Mesenchymal stem cell (in vitro differentiated cells and primary cell): ENCODE measurements around the gene CRKL.
"Not testable (repeated sequence)": the region's sequence is repeated elsewhere in the genome, so short reads cannot be mapped to it uniquely, and the experiment has no call there.

Source experiments
- DNase-seq: peaks from one replicate; pipeline ENCODE4 v3.0.0-alpha.2; 2013
- H2AFZ ChIP-seq: one replicate; pipeline ENCODE4 v1.6.1; 2013; ENCODE audit warnings: low read depth, mild to moderate bottlenecking, control low read depth, inconsistent platforms, low read length, moderate library complexity
- H2AK5ac ChIP-seq: 2 replicates; pipeline ENCODE4 v1.6.1; 2013; ENCODE audit warnings: low read length, moderate library complexity, mild to moderate bottlenecking, inconsistent platforms; ENCODE audit not compliant: severe bottlenecking
- H2BK120ac ChIP-seq: one replicate; pipeline ENCODE4 v1.6.1; 2013; ENCODE audit warnings: low read depth, mild to moderate bottlenecking, inconsistent platforms, low read length, moderate library complexity
- H2BK12ac ChIP-seq, 2 experiments: one replicate each; pipeline ENCODE4 v1.6.1; 2013; ENCODE audit warnings: inconsistent platforms in 2 of 2, low read length in 2 of 2, mild to moderate bottlenecking in 2 of 2, moderate library complexity in 2 of 2, control low read depth in 1 of 2
- H2BK15ac ChIP-seq: one replicate; pipeline ENCODE4 v1.6.1; 2013; ENCODE audit warnings: mild to moderate bottlenecking, low read depth, inconsistent platforms; ENCODE audit not compliant: poor library complexity, severe bottlenecking
- H2BK5ac ChIP-seq: 2 replicates; pipeline ENCODE4 v1.6.1; 2013; ENCODE audit warnings: low read depth, mild to moderate bottlenecking, low read length, control low read depth, inconsistent platforms; ENCODE audit not compliant: poor library complexity, severe bottlenecking
- H3K14ac ChIP-seq, 2 experiments: one replicate each; pipeline ENCODE4 v1.6.1; 2013; ENCODE audit warnings: inconsistent platforms in 2 of 2, low read length in 2 of 2, control low read depth in 1 of 2, mild to moderate bottlenecking in 1 of 2, moderate library complexity in 1 of 2
- H3K18ac ChIP-seq, 2 experiments: one replicate each; pipeline ENCODE4 v1.6.1; 2013; ENCODE audit warnings: inconsistent platforms in 2 of 2, low read length in 2 of 2, control low read depth in 1 of 2, low read depth in 1 of 2, mild to moderate bottlenecking in 1 of 2
- H3K23ac ChIP-seq, 2 experiments: one replicate each; pipeline ENCODE4 v1.6.1; 2013; ENCODE audit warnings: inconsistent platforms in 2 of 2, low read length in 2 of 2, mild to moderate bottlenecking in 2 of 2, moderate library complexity in 2 of 2, control low read depth in 1 of 2
- H3K27ac ChIP-seq: 2 replicates; pipeline ENCODE4 v1.5.1; 2013; ENCODE audit warnings: mild to moderate bottlenecking, moderate library complexity, low read length, control low read depth, inconsistent platforms; ENCODE audit not compliant: poor library complexity, severe bottlenecking
- H3K27me3 ChIP-seq, 2 experiments: 2 replicates each; pipeline versions ENCODE4 v1.6.1 to v1.7.0; 2013; ENCODE audit warnings: low read length in 2 of 2, mild to moderate bottlenecking in 2 of 2, moderate library complexity in 2 of 2, control low read depth in 1 of 2, inconsistent platforms in 1 of 2; ENCODE audit not compliant: control insufficient read depth in 1 of 2, insufficient read depth in 1 of 2
- H3K36me3 ChIP-seq, 2 experiments: 2 replicates each; pipeline versions ENCODE4 v1.6.1 to v1.7.0; 2013; ENCODE audit warnings: low read length in 2 of 2, control low read depth in 1 of 2, inconsistent platforms in 1 of 2, low read depth in 1 of 2, mild to moderate bottlenecking in 1 of 2; ENCODE audit not compliant: insufficient read depth in 2 of 2, control insufficient read depth in 1 of 2
- H3K4ac ChIP-seq, 2 experiments: one replicate each; pipeline ENCODE4 v1.6.1; 2013; ENCODE audit warnings: inconsistent platforms in 2 of 2, low read length in 2 of 2, mild to moderate bottlenecking in 2 of 2, moderate library complexity in 2 of 2, control low read depth in 1 of 2, low read depth in 1 of 2
- H3K4me1 ChIP-seq: 2 replicates; pipeline ENCODE4 v1.6.1; 2013; ENCODE audit warnings: low read depth, low read length, control low read depth; ENCODE audit not compliant: control insufficient read depth, insufficient read depth
- H3K4me2 ChIP-seq: 2 replicates; pipeline ENCODE4 v1.6.1; 2013; ENCODE audit warnings: low read length, mild to moderate bottlenecking, inconsistent platforms; ENCODE audit not compliant: poor library complexity, severe bottlenecking
- H3K4me3 ChIP-seq, 2 experiments: 2 replicates each; pipeline versions ENCODE4 v1.5.1 to v1.7.0; 2013; ENCODE audit warnings: low read length in 2 of 2, mild to moderate bottlenecking in 2 of 2, control low read depth in 1 of 2, low read depth in 1 of 2; ENCODE audit not compliant: insufficient read depth in 1 of 2
- H3K79me1 ChIP-seq: replicated peaks from 2 replicates; pipeline ENCODE4 v1.6.1; 2013; ENCODE audit warnings: mild to moderate bottlenecking, control low read depth, low read length, inconsistent platforms; ENCODE audit not compliant: poor library complexity, severe bottlenecking
- H3K9ac ChIP-seq: 2 replicates; pipeline ENCODE4 v1.7.0; 2013; ENCODE audit warnings: mild to moderate bottlenecking, low read length, moderate library complexity
- H3K9me3 ChIP-seq: 2 replicates; pipeline ENCODE4 v1.7.0; 2013; ENCODE audit warnings: mild to moderate bottlenecking, low read length; ENCODE audit not compliant: control insufficient read depth
- H4K8ac ChIP-seq: one replicate; pipeline ENCODE4 v1.6.1; 2013; ENCODE audit warnings: inconsistent platforms, mild to moderate bottlenecking, low read length, moderate library complexity
- H4K91ac ChIP-seq: one replicate; pipeline ENCODE4 v1.6.1; 2013; ENCODE audit warnings: mild to moderate bottlenecking, low read length, inconsistent platforms
- WGBS: methylation state at CpG from one replicate; pipeline ENCODE4 v1.1.7; 2013; ENCODE audit warnings: mixed read lengths; 5-methylcytosine and 5-hydroxymethylcytosine counted together

Gene CRKL

GRCh38 chr22:20935780-20936539 is 18.8 kb downstream of the CRKL start:
- not testable (repeated sequence) for H3K4me3 ChIP-seq, H3K23ac ChIP-seq, H2BK15ac ChIP-seq, H3K9ac ChIP-seq, H4K91ac ChIP-seq, H2AK5ac ChIP-seq, H3K4me2 ChIP-seq, H3K9me3 ChIP-seq, H2AFZ ChIP-seq, H2BK12ac ChIP-seq, H3K4ac ChIP-seq, H2BK5ac ChIP-seq, H3K27me3 ChIP-seq, H3K14ac ChIP-seq, H3K18ac ChIP-seq, H4K8ac ChIP-seq, H2BK120ac ChIP-seq, H3K27ac ChIP-seq, H3K79me1 ChIP-seq, DNase-seq
- Histone ChIP-seq H3K36me3 (peaks cover 17 to 39% of the 10 kb centered on the region in 2 experiments), H3K4me1 (peaks cover 10% of the 10 kb centered on the region)
- 95% methylated on average over 11 of the region's 11 CpGs for WGBS

GRCh38 chr22:20937031-20937793 is 20.0 kb downstream of the CRKL start:
- 88% methylated on average over 12 of the region's 12 CpGs for WGBS

GRCh38 chr22:20937794-20938671 is 20.8 kb downstream of the CRKL start:
- Histone ChIP-seq H3K27me3 (no peaks in the 10 kb centered on the region), H3K9ac (no peak overlapping the region), H3K4ac (no peak overlapping the region), H3K14ac (peak overlapping the region in 1 of 2 experiments; percentile 75), H4K8ac (no peak overlapping the region), H3K4me1 (peaks cover 10% of the 10 kb centered on the region), H3K23ac (no peak overlapping the region), H4K91ac (no peak overlapping the region), H3K36me3 (peaks cover 17 to 38% of the 10 kb centered on the region in 2 experiments), H3K79me1 (no peaks in the 10 kb centered on the region), H2AK5ac (no peak overlapping the region), H2BK15ac (no peak overlapping the region), H2AFZ (no peak overlapping the region), H3K4me3 (no peak overlapping the region), H2BK120ac (no peak overlapping the region), H3K9me3 (no peaks in the 10 kb centered on the region), H2BK12ac (no peak overlapping the region), H2BK5ac (no peak overlapping the region), H3K27ac (no peak overlapping the region), H3K18ac (no peak overlapping the region), H3K4me2 (no peak overlapping the region)
- no peak for DNase-seq
- 93% methylated on average over 7 of the region's 8 CpGs for WGBS

More at GRCh38 chr22:20937031-20937793, 20.0 kb downstream of the CRKL start:
- H2BK120ac ChIP-seq: no peak overlapping the region
- H3K36me3 ChIP-seq: peaks cover 17 to 38% of the 10 kb centered on the region in 2 experiments
- H3K4me1 ChIP-seq: peaks cover 10% of the 10 kb centered on the region
- no peak overlapping the region for H3K27ac ChIP-seq
- no peak overlapping the region for H2AFZ ChIP-seq
- no peak overlapping the region for H3K18ac ChIP-seq
- H3K23ac ChIP-seq: no peak overlapping the region
- no peak overlapping the region for H2BK5ac ChIP-seq
- H3K4me2 ChIP-seq: no peak overlapping the region
- no peak for DNase-seq
- no peaks in the 10 kb centered on the region for H3K27me3 ChIP-seq
- H2BK12ac ChIP-seq: no peak overlapping the region
- no peak overlapping the region for H2AK5ac ChIP-seq
- no peak overlapping the region for H3K4me3 ChIP-seq
- H4K91ac ChIP-seq: no peak overlapping the region
- H3K14ac ChIP-seq: no peak overlapping the region
- H3K9me3 ChIP-seq: no peaks in the 10 kb centered on the region
- no peak overlapping the region for H4K8ac ChIP-seq
- no peaks in the 10 kb centered on the region for H3K79me1 ChIP-seq
- H3K9ac ChIP-seq: no peak overlapping the region
- no peak overlapping the region for H3K4ac ChIP-seq
- no peak overlapping the region for H2BK15ac ChIP-seq
